HEK293 (cell line): ENCODE data around the gene METTL23.

ENCODE experiments used
- ATF2 ChIP-seq: fragments of 450-650 bp; formaldehyde crosslinking; IDR thresholded peaks from 2 replicates; pipeline ENCODE4 v1.5.1; 2016; ENCODE audit warnings: missing biosample characterization, missing genetic modification characterization, low read depth
- BCL11B ChIP-seq: fragments of 450-650 bp; formaldehyde crosslinking; IDR thresholded peaks from 2 replicates; pipeline ENCODE4 v1.5.1; 2016; ENCODE audit warnings: low read depth, missing biosample characterization, missing genetic modification characterization
- HOXC10 ChIP-seq: sonication (generic); formaldehyde crosslinking; IDR thresholded peaks from 2 replicates; pipeline ENCODE4 v1.8.1; 2023; ENCODE audit warnings: mild to moderate bottlenecking, missing genetic modification reagents
- INSM2 ChIP-seq: fragments of 450-650 bp; formaldehyde crosslinking; IDR thresholded peaks from 2 replicates; pipeline ENCODE4 v1.5.1; 2016; ENCODE audit warnings: missing biosample characterization, missing genetic modification characterization
- MZF1 ChIP-seq: fragments of 450-650 bp; formaldehyde crosslinking; IDR thresholded peaks from 2 replicates; pipeline ENCODE4 v1.5.1; 2017; ENCODE audit warnings: missing biosample characterization, missing genetic modification characterization, borderline replicate concordance
- TSHZ1 ChIP-seq: fragments of 450-650 bp; formaldehyde crosslinking; IDR thresholded peaks from 2 replicates; pipeline ENCODE4 v1.5.1; 2016; ENCODE audit warnings: missing biosample characterization, missing genetic modification characterization, borderline replicate concordance
- ZFP3 ChIP-seq: fragments of 450-650 bp; formaldehyde crosslinking; IDR thresholded peaks from 2 replicates; pipeline ENCODE4 v1.5.1; 2016; ENCODE audit warnings: low read depth, missing biosample characterization, missing genetic modification characterization
- ZNF19 ChIP-seq: fragments of 450-650 bp; formaldehyde crosslinking; IDR thresholded peaks from 2 replicates; pipeline ENCODE4; 2016; ENCODE audit warnings: missing biosample characterization, missing genetic modification characterization, low read depth
- ZNF221 ChIP-seq: fragments of 450-650 bp; formaldehyde crosslinking; IDR thresholded peaks from 2 replicates; pipeline ENCODE4 v1.5.1; 2017; ENCODE audit warnings: missing biosample characterization, missing genetic modification characterization, borderline replicate concordance
- ZNF239 ChIP-seq: fragments of 450-650 bp; formaldehyde crosslinking; IDR thresholded peaks from 2 replicates; pipeline ENCODE4 v1.5.1; 2016; ENCODE audit warnings: missing biosample characterization, missing genetic modification characterization
- ZNF24 ChIP-seq: fragments of 450-650 bp; formaldehyde crosslinking; IDR thresholded peaks from 2 replicates; pipeline ENCODE4 v1.5.1; 2016; ENCODE audit warnings: missing biosample characterization, missing genetic modification characterization
- ZNF335 ChIP-seq: fragments of 450-650 bp; formaldehyde crosslinking; conservative IDR thresholded peaks from 2 replicates; pipeline ENCODE4 v1.5.1; 2016; ENCODE audit warnings: missing biosample characterization, missing genetic modification characterization
- ZNF341 ChIP-seq: fragments of 450-650 bp; formaldehyde crosslinking; IDR thresholded peaks from 2 replicates; pipeline ENCODE4; 2016; ENCODE audit warnings: low read depth, missing biosample characterization, missing genetic modification characterization
- ZNF350 ChIP-seq: fragments of 450-650 bp; formaldehyde crosslinking; IDR thresholded peaks from 2 replicates; pipeline ENCODE4 v1.5.0; 2017; ENCODE audit warnings: missing biosample characterization, mild to moderate bottlenecking, missing genetic modification characterization
- ZNF426 ChIP-seq: fragments of 450-650 bp; formaldehyde crosslinking; IDR thresholded peaks from 2 replicates; pipeline ENCODE4 v1.5.1; 2017; ENCODE audit warnings: missing biosample characterization, missing genetic modification characterization, mild to moderate bottlenecking, inconsistent platforms, moderate library complexity
- ZNF777 ChIP-seq: fragments of 450-650 bp; formaldehyde crosslinking; IDR thresholded peaks from 2 replicates; pipeline ENCODE4 v1.5.1; 2017; ENCODE audit warnings: missing biosample characterization, missing genetic modification characterization, borderline replicate concordance
- TF ChIP-seq, protein P1 (sequence below): fragments of 450-650 bp; formaldehyde crosslinking; IDR thresholded peaks from 2 replicates; pipeline ENCODE4; 2016; ENCODE audit warnings: missing biosample characterization, missing genetic modification characterization
- TF ChIP-seq, protein P2 (sequence below): fragments of 450-650 bp; formaldehyde crosslinking; IDR thresholded peaks from 2 replicates; pipeline ENCODE4 v1.5.1; 2016; ENCODE audit warnings: missing biosample characterization, missing genetic modification characterization
- TF ChIP-seq, protein P3 (sequence below): fragments of 450-650 bp; formaldehyde crosslinking; IDR thresholded peaks from 2 replicates; pipeline ENCODE4 v1.5.1; 2016; ENCODE audit warnings: missing biosample characterization, missing genetic modification characterization
- TF ChIP-seq, protein P4 (sequence below): fragments of 450-650 bp; formaldehyde crosslinking; IDR thresholded peaks from 2 replicates; pipeline ENCODE4 v1.5.1; 2016; ENCODE audit warnings: missing biosample characterization, missing genetic modification characterization
- TF ChIP-seq, protein P5 (sequence below): fragments of 450-650 bp; formaldehyde crosslinking; IDR thresholded peaks from 2 replicates; pipeline ENCODE4 v1.5.0; 2017; ENCODE audit warnings: missing biosample characterization, missing genetic modification characterization, borderline replicate concordance

The METTL23 gene

DNA sequence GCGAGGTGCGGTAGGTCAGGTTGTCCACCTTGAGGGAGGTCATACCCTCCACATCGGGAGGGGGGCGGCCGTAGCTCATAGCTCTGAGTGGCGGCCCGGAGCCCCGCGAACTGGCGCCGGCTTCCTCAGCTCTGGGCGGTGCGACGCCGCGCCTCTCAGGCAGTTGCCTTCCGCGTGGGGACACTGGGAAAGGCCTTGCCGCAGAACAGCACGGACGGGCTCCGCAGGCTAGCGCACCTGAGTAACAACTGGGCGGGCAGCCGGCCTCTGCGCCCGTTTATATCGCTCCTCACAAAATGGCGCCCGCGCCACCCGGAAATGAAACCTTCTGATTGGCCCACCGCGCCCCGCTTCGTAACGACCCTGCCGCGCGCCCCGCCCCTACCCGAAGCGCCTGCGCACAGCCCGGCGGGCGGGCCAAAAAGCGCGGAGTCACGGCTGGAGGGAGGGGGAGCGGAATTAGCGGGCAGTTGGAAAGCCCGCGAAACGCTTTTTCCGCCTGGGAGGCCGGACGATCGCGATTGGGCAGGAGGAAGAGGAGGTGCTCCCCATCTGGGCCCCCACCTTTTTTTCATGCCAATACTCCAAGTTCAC lies 10.5 kb downstream of the METTL23 start, which contains the start of gene SRSF2 (continued):
- TF ChIP-seq, protein P1, sequence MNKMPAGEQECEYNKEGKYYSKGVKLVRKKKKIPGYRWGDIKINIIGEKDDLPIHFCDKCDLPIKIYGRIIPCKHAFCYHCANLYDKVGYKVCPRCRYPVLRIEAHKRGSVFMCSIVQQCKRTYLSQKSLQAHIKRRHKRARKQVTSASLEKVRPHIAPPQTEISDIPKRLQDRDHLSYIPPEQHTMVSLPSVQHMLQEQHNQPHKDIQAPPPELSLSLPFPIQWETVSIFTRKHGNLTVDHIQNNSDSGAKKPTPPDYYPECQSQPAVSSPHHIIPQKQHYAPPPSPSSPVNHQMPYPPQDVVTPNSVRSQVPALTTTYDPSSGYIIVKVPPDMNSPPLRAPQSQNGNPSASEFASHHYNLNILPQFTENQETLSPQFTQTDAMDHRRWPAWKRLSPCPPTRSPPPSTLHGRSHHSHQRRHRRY (tag by site-specific recombination) = no peak
- TF ChIP-seq, protein P2, sequence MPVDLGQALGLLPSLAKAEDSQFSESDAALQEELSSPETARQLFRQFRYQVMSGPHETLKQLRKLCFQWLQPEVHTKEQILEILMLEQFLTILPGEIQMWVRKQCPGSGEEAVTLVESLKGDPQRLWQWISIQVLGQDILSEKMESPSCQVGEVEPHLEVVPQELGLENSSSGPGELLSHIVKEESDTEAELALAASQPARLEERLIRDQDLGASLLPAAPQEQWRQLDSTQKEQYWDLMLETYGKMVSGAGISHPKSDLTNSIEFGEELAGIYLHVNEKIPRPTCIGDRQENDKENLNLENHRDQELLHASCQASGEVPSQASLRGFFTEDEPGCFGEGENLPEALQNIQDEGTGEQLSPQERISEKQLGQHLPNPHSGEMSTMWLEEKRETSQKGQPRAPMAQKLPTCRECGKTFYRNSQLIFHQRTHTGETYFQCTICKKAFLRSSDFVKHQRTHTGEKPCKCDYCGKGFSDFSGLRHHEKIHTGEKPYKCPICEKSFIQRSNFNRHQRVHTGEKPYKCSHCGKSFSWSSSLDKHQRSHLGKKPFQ (tag by site-specific recombination) = no peak
- TF ChIP-seq ZNF341 = peak; percentile 26
- no peak for TF ChIP-seq ZFP3 (tag by site-specific recombination)
- TF ChIP-seq, protein P3, sequence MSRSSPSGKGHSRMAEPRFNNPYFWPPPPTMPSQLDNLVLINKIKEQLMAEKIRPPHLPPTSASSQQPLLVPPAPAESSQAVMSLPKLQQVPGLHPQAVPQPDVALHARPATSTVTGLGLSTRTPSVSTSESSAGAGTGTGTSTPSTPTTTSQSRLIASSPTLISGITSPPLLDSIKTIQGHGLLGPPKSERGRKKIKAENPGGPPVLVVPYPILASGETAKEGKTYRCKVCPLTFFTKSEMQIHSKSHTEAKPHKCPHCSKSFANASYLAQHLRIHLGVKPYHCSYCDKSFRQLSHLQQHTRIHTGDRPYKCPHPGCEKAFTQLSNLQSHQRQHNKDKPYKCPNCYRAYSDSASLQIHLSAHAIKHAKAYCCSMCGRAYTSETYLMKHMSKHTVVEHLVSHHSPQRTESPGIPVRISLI = no peak
- no peak for TF ChIP-seq ZNF335
- TF ChIP-seq ZNF350 (tag by site-specific recombination) = no peak
- no peak for TF ChIP-seq HOXC10 (CRISPR knock-in tag)
- TF ChIP-seq ZNF239 (tag by site-specific recombination) = peak; percentile 78; the same call in 1 of the 2 replicates
- TF ChIP-seq INSM2 = peak; percentile 78
- TF ChIP-seq, protein P4, sequence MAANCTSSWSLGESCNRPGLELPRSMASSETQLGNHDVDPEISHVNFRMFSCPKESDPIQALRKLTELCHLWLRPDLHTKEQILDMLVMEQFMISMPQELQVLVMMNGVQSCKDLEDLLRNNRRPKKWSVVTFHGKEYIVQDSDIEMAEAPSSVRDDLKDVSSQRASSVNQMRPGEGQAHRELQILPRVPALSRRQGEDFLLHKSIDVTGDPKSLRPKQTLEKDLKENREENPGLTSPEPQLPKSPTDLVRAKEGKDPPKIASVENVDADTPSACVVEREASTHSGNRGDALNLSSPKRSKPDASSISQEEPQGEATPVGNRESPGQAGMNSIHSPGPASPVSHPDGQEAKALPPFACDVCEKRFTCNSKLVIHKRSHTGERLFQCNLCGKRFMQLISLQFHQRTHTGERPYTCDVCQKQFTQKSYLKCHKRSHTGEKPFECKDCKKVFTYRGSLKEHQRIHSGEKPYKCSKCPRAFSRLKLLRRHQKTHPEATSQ (tag by site-specific recombination) = peak; percentile 84
- no peak; the same call in 1 of the 2 replicates for TF ChIP-seq ZNF24
- TF ChIP-seq, protein P5, sequence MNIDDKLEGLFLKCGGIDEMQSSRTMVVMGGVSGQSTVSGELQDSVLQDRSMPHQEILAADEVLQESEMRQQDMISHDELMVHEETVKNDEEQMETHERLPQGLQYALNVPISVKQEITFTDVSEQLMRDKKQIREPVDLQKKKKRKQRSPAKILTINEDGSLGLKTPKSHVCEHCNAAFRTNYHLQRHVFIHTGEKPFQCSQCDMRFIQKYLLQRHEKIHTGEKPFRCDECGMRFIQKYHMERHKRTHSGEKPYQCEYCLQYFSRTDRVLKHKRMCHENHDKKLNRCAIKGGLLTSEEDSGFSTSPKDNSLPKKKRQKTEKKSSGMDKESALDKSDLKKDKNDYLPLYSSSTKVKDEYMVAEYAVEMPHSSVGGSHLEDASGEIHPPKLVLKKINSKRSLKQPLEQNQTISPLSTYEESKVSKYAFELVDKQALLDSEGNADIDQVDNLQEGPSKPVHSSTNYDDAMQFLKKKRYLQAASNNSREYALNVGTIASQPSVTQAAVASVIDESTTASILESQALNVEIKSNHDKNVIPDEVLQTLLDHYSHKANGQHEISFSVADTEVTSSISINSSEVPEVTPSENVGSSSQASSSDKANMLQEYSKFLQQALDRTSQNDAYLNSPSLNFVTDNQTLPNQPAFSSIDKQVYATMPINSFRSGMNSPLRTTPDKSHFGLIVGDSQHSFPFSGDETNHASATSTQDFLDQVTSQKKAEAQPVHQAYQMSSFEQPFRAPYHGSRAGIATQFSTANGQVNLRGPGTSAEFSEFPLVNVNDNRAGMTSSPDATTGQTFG (tag by site-specific recombination) = peak; percentile 60; the same call in 1 of the 2 replicates
- TF ChIP-seq ZNF19 = no peak
- no peak; the same call in 1 of the 2 replicates for TF ChIP-seq ZNF777 (tag by site-specific recombination)
- TF ChIP-seq BCL11B = no peak
- TF ChIP-seq ATF2 (tag by site-specific recombination) = no peak
- no peak; the same call in 1 of the 2 replicates for TF ChIP-seq ZNF426
- TF ChIP-seq MZF1 (tag by site-specific recombination) = no peak
- TF ChIP-seq TSHZ1 (tag by site-specific recombination) = no peak
- peak; percentile 8; the same call in 1 of the 2 replicates for TF ChIP-seq ZNF221
